RWPE2 (cell line): ENCODE measurements around the gene RTTN.

ENCODE experiments used
- ATAC-seq: fragments of 200-7000 bp; cut with Tn5 transposase; 3 replicates; pipeline ENCODE4 v1.9.1; 2021; ENCODE audit warnings: low read depth
- DNase-seq: peaks from one replicate; pipeline ENCODE4 v3.0.0-alpha.2; 2020; ENCODE audit warnings: low spot score
- H3K27ac ChIP-seq: fragments of 450-650 bp; 2 replicates; pipeline ENCODE4 v1.5.1; 2017; ENCODE audit warnings: mild to moderate bottlenecking; ENCODE audit not compliant: poor library complexity, severe bottlenecking
- H3K27me3 ChIP-seq: fragments of 250-450 bp; sonication (Bioruptor Pico); 2 replicates; pipeline ENCODE4 v1.5.1; 2021; ENCODE audit warnings: mild to moderate bottlenecking, moderate library complexity; ENCODE audit not compliant: insufficient read depth, poor library complexity, severe bottlenecking
- H3K36me3 ChIP-seq: fragments of 250-450 bp; sonication (Bioruptor Pico); 2 replicates; pipeline ENCODE4 v1.5.1; 2020; ENCODE audit warnings: low read depth, mild to moderate bottlenecking, moderate library complexity
- H3K4me1 ChIP-seq: fragments of 250-450 bp; sonication (Bioruptor Pico); 2 replicates; pipeline ENCODE4 v1.5.1; 2021; ENCODE audit warnings: mild to moderate bottlenecking, moderate library complexity; ENCODE audit not compliant: insufficient read depth, poor library complexity, severe bottlenecking
- H3K4me3 ChIP-seq: fragments of 250-450 bp; sonication (Bioruptor Pico); 2 replicates; pipeline ENCODE4 v1.5.1; 2021; ENCODE audit warnings: mild to moderate bottlenecking, moderate library complexity; ENCODE audit not compliant: severe bottlenecking
- H3K9me3 ChIP-seq: fragments of 250-450 bp; sonication (Bioruptor Pico); 2 replicates; pipeline ENCODE4 v1.5.1; 2021; ENCODE audit warnings: mild to moderate bottlenecking, moderate library complexity; ENCODE audit not compliant: severe bottlenecking
- TF ChIP-seq, protein P1 (sequence below): fragments of 450-650 bp; IDR thresholded peaks from one replicate; pipeline ENCODE4 v1.5.1; 2017; ENCODE audit warnings: mild to moderate bottlenecking, moderate library complexity; ENCODE audit not compliant: poor library complexity, severe bottlenecking

RTTN gene

DNA sequence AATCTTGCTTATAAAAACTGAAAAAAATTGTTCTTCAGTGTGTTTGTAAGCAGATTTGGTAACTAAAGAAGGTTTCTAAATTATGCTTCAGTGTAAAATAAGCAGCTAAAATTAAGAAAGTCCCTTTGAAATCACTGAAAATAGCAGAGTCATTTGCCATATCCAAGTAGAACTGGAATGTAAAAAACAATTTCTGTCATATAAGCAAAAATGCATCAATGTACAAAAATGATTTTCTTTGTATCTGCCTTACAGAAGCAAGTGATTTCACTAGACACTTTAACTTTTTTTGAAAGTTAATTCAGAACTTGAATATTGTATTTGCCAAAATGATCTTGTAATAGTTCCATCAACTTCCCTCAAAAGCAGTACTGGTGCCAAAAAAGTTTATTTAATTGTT is 136.1 kb downstream of the RTTN start:
- ATAC-seq (no peak), DNase-seq (no peak)
- no peaks in the 10 kb centered on the region for H3K4me1 ChIP-seq
- H3K4me3 ChIP-seq: no peak overlapping the region
- H3K27me3 ChIP-seq: no peaks in the 10 kb centered on the region
- no peak overlapping the region for H3K27ac ChIP-seq
- TF ChIP-seq, protein P1, sequence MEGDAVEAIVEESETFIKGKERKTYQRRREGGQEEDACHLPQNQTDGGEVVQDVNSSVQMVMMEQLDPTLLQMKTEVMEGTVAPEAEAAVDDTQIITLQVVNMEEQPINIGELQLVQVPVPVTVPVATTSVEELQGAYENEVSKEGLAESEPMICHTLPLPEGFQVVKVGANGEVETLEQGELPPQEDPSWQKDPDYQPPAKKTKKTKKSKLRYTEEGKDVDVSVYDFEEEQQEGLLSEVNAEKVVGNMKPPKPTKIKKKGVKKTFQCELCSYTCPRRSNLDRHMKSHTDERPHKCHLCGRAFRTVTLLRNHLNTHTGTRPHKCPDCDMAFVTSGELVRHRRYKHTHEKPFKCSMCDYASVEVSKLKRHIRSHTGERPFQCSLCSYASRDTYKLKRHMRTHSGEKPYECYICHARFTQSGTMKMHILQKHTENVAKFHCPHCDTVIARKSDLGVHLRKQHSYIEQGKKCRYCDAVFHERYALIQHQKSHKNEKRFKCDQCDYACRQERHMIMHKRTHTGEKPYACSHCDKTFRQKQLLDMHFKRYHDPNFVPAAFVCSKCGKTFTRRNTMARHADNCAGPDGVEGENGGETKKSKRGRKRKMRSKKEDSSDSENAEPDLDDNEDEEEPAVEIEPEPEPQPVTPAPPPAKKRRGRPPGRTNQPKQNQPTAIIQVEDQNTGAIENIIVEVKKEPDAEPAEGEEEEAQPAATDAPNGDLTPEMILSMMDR: no peak
- peaks cover 15% of the 10 kb centered on the region for H3K36me3 ChIP-seq
- no peaks in the 10 kb centered on the region for H3K9me3 ChIP-seq

DNA sequence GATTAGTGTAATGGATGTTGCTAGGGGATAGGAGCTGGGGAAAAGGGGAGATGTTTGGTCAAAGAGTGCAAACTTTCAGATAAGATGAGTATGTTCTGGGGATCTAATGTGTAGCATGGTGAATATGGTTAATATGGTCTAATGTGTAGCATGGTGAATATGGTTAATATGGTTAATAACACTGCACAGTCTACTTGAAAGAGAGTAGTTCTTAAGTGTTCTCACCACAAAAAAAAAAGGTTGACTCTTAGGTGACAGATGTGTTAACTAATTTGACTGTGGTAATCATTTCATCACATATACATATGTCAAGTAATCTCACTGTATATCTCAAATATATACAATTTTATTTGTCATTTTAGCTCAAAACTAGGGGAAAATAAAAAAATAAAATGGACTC is 136.5 kb downstream of the RTTN start:
- ATAC-seq (no peak), DNase-seq (no peak)
- H3K27ac ChIP-seq: no peak overlapping the region
- no peaks in the 10 kb centered on the region for H3K9me3 ChIP-seq
- peaks cover 14% of the 10 kb centered on the region for H3K36me3 ChIP-seq
- H3K4me3 ChIP-seq: no peak overlapping the region
- TF ChIP-seq, protein P1: no peak
- H3K27me3 ChIP-seq: no peaks in the 10 kb centered on the region
- H3K4me1 ChIP-seq: no peaks in the 10 kb centered on the region

DNA sequence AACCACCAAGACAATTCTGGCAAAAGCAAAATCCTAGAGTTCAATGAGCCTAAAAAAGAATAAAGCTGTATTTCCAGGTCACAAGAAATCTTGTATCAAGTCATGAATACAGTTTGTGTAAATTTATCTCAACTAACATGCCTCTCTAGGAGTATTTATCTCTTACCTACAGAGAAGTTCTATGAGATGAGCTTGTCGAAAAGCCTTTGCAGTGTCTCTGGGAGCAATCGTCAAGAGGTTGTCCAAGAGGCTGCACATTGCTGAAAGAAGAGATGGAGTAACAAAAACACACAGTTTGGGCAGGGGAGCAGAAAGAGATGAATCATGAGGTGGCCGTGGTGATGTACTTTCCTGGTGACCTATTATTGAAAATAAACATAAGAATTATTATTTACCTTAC is 145.8 kb downstream of the RTTN start:
- Histone ChIP-seq H3K4me3 (no peak overlapping the region), H3K36me3 (peaks cover 34% of the 10 kb centered on the region), H3K4me1 (no peaks in the 10 kb centered on the region), H3K27ac (no peak overlapping the region), H3K27me3 (no peaks in the 10 kb centered on the region), H3K9me3 (no peaks in the 10 kb centered on the region)
- DNase-seq: no peak
- TF ChIP-seq, protein P1: no peak
- no peak for ATAC-seq

DNA sequence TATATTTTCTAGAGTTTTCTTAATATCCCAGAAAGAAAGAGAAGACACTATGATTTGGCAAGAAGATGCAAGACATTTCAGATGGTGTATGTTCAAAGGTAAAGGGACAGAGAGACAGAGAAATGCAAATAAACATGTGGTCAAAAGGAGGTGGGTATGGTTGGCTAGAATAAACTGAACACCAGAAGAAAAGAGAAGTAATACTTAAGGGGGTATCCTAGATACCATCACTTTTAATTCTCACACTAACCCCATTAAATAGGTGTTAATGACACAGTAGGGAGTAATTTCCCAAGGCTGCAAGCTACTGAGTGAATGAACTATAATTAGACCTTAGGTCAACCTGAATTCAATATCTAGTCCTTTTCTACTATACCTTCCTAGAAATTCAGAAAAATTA is 146.6 kb downstream of the RTTN start:
- H3K4me3 ChIP-seq: no peak overlapping the region
- H3K36me3 ChIP-seq: peaks cover 36% of the 10 kb centered on the region
- H3K9me3 ChIP-seq: no peaks in the 10 kb centered on the region
- no peak overlapping the region for H3K27ac ChIP-seq
- TF ChIP-seq, protein P1: no peak
- ATAC-seq (no peak), DNase-seq (no peak)
- H3K27me3 ChIP-seq: no peaks in the 10 kb centered on the region
- no peaks in the 10 kb centered on the region for H3K4me1 ChIP-seq

DNA sequence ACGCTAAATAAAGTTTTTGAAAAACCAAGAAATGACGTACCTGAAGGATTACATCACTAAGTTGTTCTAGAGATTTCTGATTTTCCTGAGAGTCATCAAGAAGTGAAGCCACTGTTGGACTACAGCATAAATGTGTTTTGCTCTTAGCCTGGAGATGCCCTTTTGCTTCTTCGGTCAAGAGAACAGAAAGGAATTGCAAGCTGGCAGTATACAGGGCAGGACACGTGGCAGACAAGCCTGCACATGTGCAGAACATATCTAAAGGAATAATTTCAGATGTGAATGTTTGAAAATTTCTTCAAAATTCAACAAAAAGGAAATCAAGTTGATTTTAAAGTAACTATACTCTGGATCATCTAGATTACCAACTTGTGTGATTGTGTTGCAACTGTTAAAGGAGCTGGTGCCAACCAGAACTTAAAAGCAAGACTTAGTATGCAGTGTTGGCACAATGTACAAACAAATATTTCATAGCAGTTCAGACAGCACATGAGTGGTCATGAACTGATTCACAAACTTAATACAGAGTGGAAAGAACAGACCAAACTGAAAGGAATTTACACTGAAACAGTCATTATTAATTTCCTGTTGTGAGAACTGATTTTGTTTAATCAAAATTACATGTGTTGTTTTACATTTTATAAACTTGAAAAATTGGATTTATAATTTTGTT is 157.4 kb downstream of the RTTN start:
- H3K27me3 ChIP-seq: no peaks in the 10 kb centered on the region
- TF ChIP-seq, protein P1: no peak
- H3K9me3 ChIP-seq: no peaks in the 10 kb centered on the region
- peak overlapping the region; percentile 28 for H3K4me3 ChIP-seq
- peaks cover 37% of the 10 kb centered on the region for H3K4me1 ChIP-seq
- H3K27ac ChIP-seq: peak overlapping the region; percentile 95
- ATAC-seq (peak; percentile 70), DNase-seq (peak; percentile 69)
- peaks cover 23% of the 10 kb centered on the region for H3K36me3 ChIP-seq
